ENCODE data around the gene NAXD.
"Not testable (repeated sequence)": the region's sequence is repeated elsewhere in the genome, so short reads cannot be mapped to it uniquely, and the experiment has no call there.

The NAXD gene

GRCh38 chr13:110644892-110645521 is 29.7 kb downstream of the NAXD start:
- no peak for DNase-seq (ENCODE audit: low spot score)

- DNase-seq (ENCODE audit: low spot score), result no peak
These were observed 30.4 kb downstream of the NAXD start for GRCh38 chr13:110645750-110646149.

GRCh38 chr13:110646442-110647364 is 31.4 kb downstream of the NAXD start:
- DNase-seq (ENCODE audit: low spot score), result no peak

GRCh38 chr13:110647365-110647737 is 32.0 kb downstream of the NAXD start:
- no peak for DNase-seq (ENCODE audit: low spot score)

- DNase-seq (ENCODE audit: low spot score), result no peak
These were observed 32.9 kb downstream of the NAXD start for GRCh38 chr13:110648146-110648819.

- DNase-seq (ENCODE audit: low spot score), result no peak
These were observed 33.6 kb downstream of the NAXD start for GRCh38 chr13:110648848-110649421.

- no peak for DNase-seq (ENCODE audit: low spot score)
These were observed 34.2 kb downstream of the NAXD start for GRCh38 chr13:110649551-110649950.

GRCh38 chr13:110650436-110650835 is 35.1 kb downstream of the NAXD start:
- DNase-seq (ENCODE audit: low spot score), result no peak

GRCh38 chr13:110651271-110651670 is 35.9 kb downstream of the NAXD start:
- DNase-seq (ENCODE audit: low spot score), result no peak

GRCh38 chr13:110651726-110652230 is 36.4 kb downstream of the NAXD start:
- no peak for DNase-seq (ENCODE audit: low spot score)

- DNase-seq (ENCODE audit: low spot score), result no peak
These were observed 36.9 kb downstream of the NAXD start for GRCh38 chr13:110652231-110652730.

GRCh38 chr13:110652764-110653163 is 37.4 kb downstream of the NAXD start:
- no peak for DNase-seq (ENCODE audit: low spot score)

- DNase-seq (ENCODE audit: low spot score), result no peak
These were observed 37.9 kb downstream of the NAXD start for GRCh38 chr13:110653271-110653670.

GRCh38 chr13:110653851-110654250 is 38.5 kb downstream of the NAXD start:
- no peak for DNase-seq (ENCODE audit: low spot score)

- DNase-seq (ENCODE audit: low spot score), result no peak
These were observed 41.9 kb downstream of the NAXD start for GRCh38 chr13:110657196-110657595.

GRCh38 chr13:110658218-110658911 is 43.0 kb downstream of the NAXD start:
- not testable (repeated sequence) for DNase-seq (ENCODE audit: low spot score)

GRCh38 chr13:110661256-110661655 is 45.9 kb downstream of the NAXD start:
- DNase-seq (ENCODE audit: low spot score), result no peak

- DNase-seq (ENCODE audit: low spot score), result no peak
These were observed 46.7 kb downstream of the NAXD start for GRCh38 chr13:110662091-110662490.

- no peak for DNase-seq (ENCODE audit: low spot score)
These were observed 47.6 kb downstream of the NAXD start for GRCh38 chr13:110662777-110663443.

- DNase-seq (ENCODE audit: low spot score), result no peak
These were observed 48.1 kb downstream of the NAXD start for GRCh38 chr13:110663491-110663890.

- no peak for DNase-seq (ENCODE audit: low spot score)
These were observed 48.7 kb downstream of the NAXD start for GRCh38 chr13:110664041-110664440.

Measured in LoVo (cell line).